ENCODE results near the gene OR6K3.

The OR6K3 gene

GRCh38 chr1:158686111-158687009, 34.2 kb downstream of the OR6K3 start, which contains the start of gene SPTA1:
TSS of gene SPTA1 (minus strand) at chr1:158686715. CDS start at chr1:158686517, 198 bp downstream.
- peak; percentile 96 for DNase-seq

GRCh38 chr1:158685085-158685484, 35.4 kb downstream of the OR6K3 start:
- DNase-seq = peak; percentile 64

- no peak for DNase-seq
Observed at GRCh38 chr1:158681606-158682005, 38.9 kb downstream of the OR6K3 start.

GRCh38 chr1:158679289-158679688, 41.2 kb downstream of the OR6K3 start:
- no peak for DNase-seq

- peak; percentile 22 for DNase-seq
Observed at GRCh38 chr1:158675563-158676323, 44.8 kb downstream of the OR6K3 start.

GRCh38 chr1:158674302-158674701, 46.2 kb downstream of the OR6K3 start:
- DNase-seq = no peak
